Parathyroid adenoma (tissue), 2 donors: ENCODE results near the gene LARP4B.

Experiments used
- H2AFZ ChIP-seq: fragments of 300-600 bp; sonication (generic); one replicate; pipeline ENCODE4 v1.7.0; 2017; ENCODE audit warnings: antibody characterized with exemption, mild to moderate bottlenecking
- H3K27ac ChIP-seq: fragments of 300-600 bp; sonication (generic); one replicate; pipeline ENCODE4 v1.7.0; 2017
- H3K27me3 ChIP-seq: fragments of 300-600 bp; sonication (generic); one replicate; pipeline ENCODE4 v1.7.0; 2017; ENCODE audit warnings: low read length; ENCODE audit not compliant: control insufficient read depth, insufficient read depth
- H3K36me3 ChIP-seq: fragments of 300-600 bp; sonication (generic); one replicate; pipeline ENCODE4 v1.7.0; 2017; ENCODE audit warnings: low read length; ENCODE audit not compliant: control insufficient read depth, insufficient read depth
- H3K4me1 ChIP-seq: fragments of 300-600 bp; sonication (generic); one replicate; pipeline ENCODE4 v1.7.0; 2017; ENCODE audit warnings: control low read depth
- H3K4me2 ChIP-seq: fragments of 300-600 bp; sonication (generic); one replicate; pipeline ENCODE4 v1.7.0; 2017; ENCODE audit warnings: low read length
- H3K4me3 ChIP-seq: fragments of 300-600 bp; sonication (generic); one replicate; pipeline ENCODE4 v1.7.0; 2017; ENCODE audit warnings: low read depth, low read length
- H3K79me2 ChIP-seq: fragments of 300-600 bp; sonication (generic); one replicate; pipeline ENCODE4 v1.7.0; 2017; ENCODE audit warnings: control low read depth
- H3K9ac ChIP-seq: fragments of 300-600 bp; sonication (generic); one replicate; pipeline ENCODE4 v1.7.0; 2017; ENCODE audit warnings: mild to moderate bottlenecking
- H3K9me3 ChIP-seq: fragments of 300-600 bp; sonication (generic); one replicate; pipeline ENCODE4 v1.7.0; 2017; ENCODE audit warnings: low read length; ENCODE audit not compliant: control insufficient read depth
- CTCF ChIP-seq: fragments of 300-600 bp; sonication (generic); IDR thresholded peaks from one replicate; pipeline ENCODE4 v1.7.0; 2017; ENCODE audit warnings: antibody characterized with exemption, mild to moderate bottlenecking
- donor health status: primary hyperparathyroidism.

The LARP4B gene

GRCh38 chr10:787933-788651, 143.4 kb downstream of the LARP4B start:
- Histone ChIP-seq H3K4me1 (peaks cover 2% of the 10 kb centered on the region), H2AFZ (no peak overlapping the region), H3K27me3 (no peaks in the 10 kb centered on the region), H3K27ac (no peak overlapping the region), H3K79me2 (no peaks in the 10 kb centered on the region), H3K36me3 (no peaks in the 10 kb centered on the region), H3K4me2 (no peak overlapping the region), H3K4me3 (no peak overlapping the region), H3K9ac (no peak overlapping the region), H3K9me3 (no peaks in the 10 kb centered on the region)
- TF ChIP-seq CTCF = no peak

- Histone ChIP-seq H3K27ac (no peak overlapping the region), H3K9ac (no peak overlapping the region), H2AFZ (no peak overlapping the region), H3K36me3 (no peaks in the 10 kb centered on the region), H3K4me2 (no peak overlapping the region), H3K4me3 (no peak overlapping the region), H3K27me3 (no peaks in the 10 kb centered on the region), H3K9me3 (no peaks in the 10 kb centered on the region), H3K79me2 (no peaks in the 10 kb centered on the region), H3K4me1 (peaks cover 2% of the 10 kb centered on the region)
- no peak for TF ChIP-seq CTCF
Measured at GRCh38 chr10:786633-787474, 144.7 kb downstream of the LARP4B start.

GRCh38 chr10:785861-786214, 145.7 kb downstream of the LARP4B start:
- Histone ChIP-seq H3K4me1 (peaks cover 2% of the 10 kb centered on the region), H3K79me2 (no peaks in the 10 kb centered on the region), H3K9me3 (no peaks in the 10 kb centered on the region), H3K27ac (no peak overlapping the region), H2AFZ (no peak overlapping the region), H3K36me3 (no peaks in the 10 kb centered on the region), H3K4me2 (no peak overlapping the region), H3K9ac (no peak overlapping the region), H3K27me3 (no peaks in the 10 kb centered on the region), H3K4me3 (no peak overlapping the region)
- no peak for TF ChIP-seq CTCF

- H3K9me3 ChIP-seq = no peaks in the 10 kb centered on the region
- H3K9ac ChIP-seq = no peak overlapping the region
- H3K27ac ChIP-seq = no peak overlapping the region
- no peaks in the 10 kb centered on the region for H3K36me3 ChIP-seq
- TF ChIP-seq CTCF = no peak
- H3K4me3 ChIP-seq = no peak overlapping the region
- H2AFZ ChIP-seq = peak overlapping the region; percentile 58
- H3K27me3 ChIP-seq = no peaks in the 10 kb centered on the region
- peaks cover 2% of the 10 kb centered on the region for H3K4me1 ChIP-seq
- H3K4me2 ChIP-seq = peak overlapping the region; percentile 72
- H3K79me2 ChIP-seq = no peaks in the 10 kb centered on the region
Measured at GRCh38 chr10:785089-785860, 146.2 kb downstream of the LARP4B start.
